GM21515 (cell line): ENCODE results near the gene BDKRB2.

Experiments
- ATAC-seq: cut with Tn5 transposase; IDR thresholded peaks from one replicate; pipeline ENCODE4 v1.9.1; 2021; ENCODE audit not compliant: unreplicated experiment

Gene BDKRB2

GRCh38 chr14:96204151-96205058 is at the start of gene BDKRB2:
Gene BDKRB2, plus strand, starts transcription at chr14:96204839. Its CDS starts 32,269 bp downstream, at chr14:96237108.
- ATAC-seq, result no peak

- ATAC-seq, result no peak
Observed at GRCh38 chr14:96154900-96155299, 49.7 kb upstream of the BDKRB2 start.

GRCh38 chr14:96156804-96157760 is 47.6 kb upstream of the BDKRB2 start:
- no peak for ATAC-seq

GRCh38 chr14:96158735-96159134 is 45.9 kb upstream of the BDKRB2 start:
- no peak for ATAC-seq

GRCh38 chr14:96160076-96160912 is 44.3 kb upstream of the BDKRB2 start:
- no peak for ATAC-seq

GRCh38 chr14:96160913-96161310 is 43.7 kb upstream of the BDKRB2 start:
- ATAC-seq, result no peak

GRCh38 chr14:96161636-96162035 is 43.0 kb upstream of the BDKRB2 start:
- ATAC-seq, result no peak

GRCh38 chr14:96162265-96162664 is 42.4 kb upstream of the BDKRB2 start:
- ATAC-seq, result no peak

GRCh38 chr14:96162741-96163140 is 41.9 kb upstream of the BDKRB2 start:
- no peak for ATAC-seq

GRCh38 chr14:96164861-96165490 is 39.7 kb upstream of the BDKRB2 start:
- ATAC-seq, result no peak

GRCh38 chr14:96165493-96166436 is 38.9 kb upstream of the BDKRB2 start:
- ATAC-seq, result no peak

GRCh38 chr14:96166461-96167223 is 38.0 kb upstream of the BDKRB2 start:
- no peak for ATAC-seq

GRCh38 chr14:96167224-96168148 is 37.2 kb upstream of the BDKRB2 start:
- ATAC-seq, result no peak

GRCh38 chr14:96168581-96168980 is 36.1 kb upstream of the BDKRB2 start:
- ATAC-seq, result no peak

GRCh38 chr14:96170961-96171592 is 33.6 kb upstream of the BDKRB2 start:
- no peak for ATAC-seq

- no peak for ATAC-seq
Observed at GRCh38 chr14:96173636-96174475, 30.8 kb upstream of the BDKRB2 start.
